Transverse colon (tissue), 4 donors: Measurements from ENCODE around the gene GOPC. TPM values are rescaled to one million over a fixed set of nuclear protein-coding genes. Genes with fewer than 3 reads are reported as not detected.

ENCODE experiments used
- DNase-seq: peaks from one replicate; pipeline ENCODE4 v3.0.0-alpha.2; 2019
- H3K27ac ChIP-seq, 4 donors: fragments of 200-600 bp; sonication (generic); 2 replicates each; pipeline ENCODE4 v1.5.1; 2016 to 2018; ENCODE audit warnings: inconsistent platforms in 4 of 4
- H3K27me3 ChIP-seq: fragments of 200-600 bp; sonication (generic); 2 replicates; pipeline ENCODE4 v1.5.1; 2017; ENCODE audit warnings: inconsistent platforms
- H3K36me3 ChIP-seq, 4 donors: fragments of 200-600 bp; sonication (generic); 2 replicates each; pipeline ENCODE4 v1.5.1; 2017 to 2019; ENCODE audit warnings: inconsistent platforms in 4 of 4
- H3K4me1 ChIP-seq, 4 donors: fragments of 200-600 bp; sonication (generic); 2 replicates each; pipeline ENCODE4 v1.5.1; 2017 to 2020; ENCODE audit warnings: inconsistent platforms in 4 of 4
- H3K4me3 ChIP-seq, 4 donors: fragments of 200-600 bp; sonication (generic); 1 replicate in 1 of 4; 2 replicates in 3 of 4; pipeline versions ENCODE4 v1.5.1 to v1.6.1; 2017 to 2019; ENCODE audit warnings: inconsistent platforms in 4 of 4
- H3K9me3 ChIP-seq, 2 donors: fragments of 200-600 bp; sonication (generic); 2 replicates each; pipeline ENCODE4 v1.5.1; 2017 to 2019; ENCODE audit warnings: inconsistent platforms in 2 of 2
- EP300 ChIP-seq: sonication (generic); formaldehyde crosslinking; IDR thresholded peaks from one replicate; pipeline ENCODE4 v1.6.1; 2017; ENCODE audit warnings: antibody characterized with exemption, low read depth
- POLR2A ChIP-seq: fragments of 450-650 bp; IDR thresholded peaks from one replicate; pipeline ENCODE4 v1.6.1; 2016; ENCODE audit warnings: antibody characterized with exemption, mild to moderate bottlenecking, moderate library complexity
- POLR2AphosphoS5 ChIP-seq, 3 donors: sonication (generic); formaldehyde crosslinking; IDR thresholded peaks; one replicate each; pipeline ENCODE4 v1.6.1; 2016; ENCODE audit warnings: antibody characterized with exemption in 3 of 3
- WGBS, 2 donors: methylation state at CpG; one replicate each; pipeline ENCODE4 v1.1.5; 2018; ENCODE audit warnings: low coverage in 1 of 2; 5-methylcytosine and 5-hydroxymethylcytosine counted together
- in situ Hi-C, 4 donors: fragments of 200-750 bp; cut with MboI; loops; one replicate each; pipeline versions ENCODE4 v1.15.0 to v1.15.1; 2017; ENCODE audit warnings: low sequenced_read_pairs in 3 of 4, low pct_ligation_motif_present in 1 of 4, low pct_unique_long_range_greater_than_20kb in 1 of 4
- intact Hi-C: fragments of 100-400 bp; cut with DNase I; formaldehyde crosslinking; loops from one replicate; pipeline ENCODE4 v1.15.1; 2023; ENCODE audit warnings: low total_unique reads
- total RNA-seq, 4 donors: library from RNA; depleted of rRNA; stranded (reverse); fragments of >200 nt; gene quantifications; one replicate each; pipeline ENCODE4 v1.1.0, GENCODE V29; 2016
- TF ChIP-seq, protein P1 (sequence below), 5 experiments: fragments of 200-600 bp in 3 of 5; fragments of 450-650 bp in 2 of 5; sonication (generic) in 3 of 5; IDR thresholded peaks; 1 replicate in 2 of 5; 2 replicates in 3 of 5; pipeline ENCODE4 v1.5.1; 2016 to 2017; ENCODE audit warnings: antibody characterized with exemption in 5 of 5, inconsistent platforms in 3 of 5, mild to moderate bottlenecking in 2 of 5, moderate library complexity in 1 of 5

The GOPC gene
- total RNA-seq, 4 donors from 2014 or later, result 18.3 to 39.9 (median 29.5) TPM

DNA sequence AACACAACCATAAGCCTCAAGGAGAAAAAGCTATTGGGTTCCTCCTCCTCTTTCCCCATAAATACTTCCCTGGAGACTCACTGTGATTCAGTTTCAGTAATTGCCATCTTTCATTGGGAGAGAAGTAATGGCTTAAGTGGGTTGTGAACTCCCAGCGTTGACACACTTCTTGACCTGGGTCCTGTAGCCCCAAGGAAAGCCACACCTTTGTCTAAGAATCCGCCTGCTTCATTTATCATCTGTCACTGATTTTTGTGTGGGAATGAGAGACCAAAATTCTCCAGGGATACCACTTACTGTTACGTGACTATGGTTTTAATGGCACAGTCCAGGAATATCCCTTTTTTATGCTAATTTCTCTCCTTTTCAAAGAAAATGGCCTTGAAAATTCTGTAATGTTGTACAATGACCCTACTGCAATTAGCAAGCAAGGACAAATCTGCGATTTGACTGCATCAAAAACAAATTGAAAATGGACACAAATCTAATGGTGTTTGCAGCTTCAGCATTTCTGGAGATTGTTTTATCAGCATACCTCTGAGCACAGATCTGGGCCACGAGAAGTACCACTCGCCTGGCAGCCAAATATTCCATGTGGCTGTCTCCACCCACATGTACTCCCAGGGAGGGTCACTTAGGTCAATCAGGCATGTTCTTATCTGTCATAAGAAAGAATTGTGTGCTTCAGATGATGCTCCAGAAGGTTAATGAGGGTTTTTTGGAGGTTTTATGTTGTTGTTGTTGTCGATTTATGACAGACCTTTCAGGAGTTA, 90.1 kb downstream of the GOPC start:
- TF ChIP-seq POLR2AphosphoS5 (IDR thresholded peaks at IDR 0.05) (no peak), POLR2A (no peak), EP300 (no peak)
- TF ChIP-seq, protein P1, sequence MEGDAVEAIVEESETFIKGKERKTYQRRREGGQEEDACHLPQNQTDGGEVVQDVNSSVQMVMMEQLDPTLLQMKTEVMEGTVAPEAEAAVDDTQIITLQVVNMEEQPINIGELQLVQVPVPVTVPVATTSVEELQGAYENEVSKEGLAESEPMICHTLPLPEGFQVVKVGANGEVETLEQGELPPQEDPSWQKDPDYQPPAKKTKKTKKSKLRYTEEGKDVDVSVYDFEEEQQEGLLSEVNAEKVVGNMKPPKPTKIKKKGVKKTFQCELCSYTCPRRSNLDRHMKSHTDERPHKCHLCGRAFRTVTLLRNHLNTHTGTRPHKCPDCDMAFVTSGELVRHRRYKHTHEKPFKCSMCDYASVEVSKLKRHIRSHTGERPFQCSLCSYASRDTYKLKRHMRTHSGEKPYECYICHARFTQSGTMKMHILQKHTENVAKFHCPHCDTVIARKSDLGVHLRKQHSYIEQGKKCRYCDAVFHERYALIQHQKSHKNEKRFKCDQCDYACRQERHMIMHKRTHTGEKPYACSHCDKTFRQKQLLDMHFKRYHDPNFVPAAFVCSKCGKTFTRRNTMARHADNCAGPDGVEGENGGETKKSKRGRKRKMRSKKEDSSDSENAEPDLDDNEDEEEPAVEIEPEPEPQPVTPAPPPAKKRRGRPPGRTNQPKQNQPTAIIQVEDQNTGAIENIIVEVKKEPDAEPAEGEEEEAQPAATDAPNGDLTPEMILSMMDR (IDR thresholded peaks at IDR 0.05), result no peak
- intact Hi-C loops, result no loop called here
- H3K9me3 ChIP-seq, result no peaks in the 10 kb centered on the region
- no peak overlapping the region for H3K27ac ChIP-seq
- in situ Hi-C loops, result no loop called here
- no peak overlapping the region for H3K4me3 ChIP-seq
- peaks cover 0 to 2% (median 0%) of the 10 kb centered on the region in 4 donors for H3K4me1 ChIP-seq
- WGBS, 2 donors, result 81 to 88% methylated on average over 5 to 7 of the region's 7 CpGs
- DNase-seq, result no peak
- H3K27me3 ChIP-seq, result no peaks in the 10 kb centered on the region
- H3K36me3 ChIP-seq, result no peaks in the 10 kb centered on the region

Other genes starting within 250 kb of the GOPC start
- 1 to 10 TPM in 2 of 4 donors, under 1 TPM in 1, not detected in 1; 0.80 to 4.1 (median 2.5) TPM for gene ROS1, start 176.6 kb downstream of the GOPC start, total RNA-seq
- gene DCBLD1, start 119.8 kb downstream of the GOPC start, total RNA-seq, result 10 to 100 TPM in 2 of 4 donors, 1 to 10 TPM in 2; 2.2 to 19.4 (median 10.7) TPM
- 10 to 100 TPM in 2 of 4 donors, 1 to 10 TPM in 2; 4.9 to 26.8 (median 11.8) TPM for gene NUS1, start 73.0 kb upstream of the GOPC start, total RNA-seq